ENCODE measurements around the gene RAB28.

RAB28 gene

GRCh38 chr4:13484122-13484748, at the start of gene RAB28:
Gene RAB28 (minus strand): TSS chr4:13484340.
- peak; percentile 99 for DNase-seq (ENCODE audit: low spot score)

- no peak for DNase-seq (ENCODE audit: low spot score)
Measured at GRCh38 chr4:13531625-13531998, 47.5 kb upstream of the RAB28 start.

- DNase-seq (ENCODE audit: low spot score) = no peak
Measured at GRCh38 chr4:13530823-13531624, 46.9 kb upstream of the RAB28 start.

GRCh38 chr4:13529128-13529919, 45.2 kb upstream of the RAB28 start:
- DNase-seq (ENCODE audit: low spot score) = no peak

GRCh38 chr4:13528821-13529127, 44.6 kb upstream of the RAB28 start:
- DNase-seq (ENCODE audit: low spot score) = no peak

GRCh38 chr4:13527981-13528820, 44.1 kb upstream of the RAB28 start:
- DNase-seq (ENCODE audit: low spot score) = no peak

GRCh38 chr4:13527192-13527980, 43.2 kb upstream of the RAB28 start:
- DNase-seq (ENCODE audit: low spot score) = no peak

GRCh38 chr4:13526658-13527057, 42.5 kb upstream of the RAB28 start:
- no peak for DNase-seq (ENCODE audit: low spot score)

- no peak for DNase-seq (ENCODE audit: low spot score)
Measured at GRCh38 chr4:13525606-13526281, 41.6 kb upstream of the RAB28 start.

- DNase-seq (ENCODE audit: low spot score) = no peak
Measured at GRCh38 chr4:13524504-13525243, 40.5 kb upstream of the RAB28 start.

GRCh38 chr4:13523591-13524503, 39.7 kb upstream of the RAB28 start:
- DNase-seq (ENCODE audit: low spot score) = no peak

- no peak for DNase-seq (ENCODE audit: low spot score)
Measured at GRCh38 chr4:13523105-13523477, 39.0 kb upstream of the RAB28 start.

- DNase-seq (ENCODE audit: low spot score) = no peak
Measured at GRCh38 chr4:13522282-13523104, 38.4 kb upstream of the RAB28 start.

- no peak for DNase-seq (ENCODE audit: low spot score)
Measured at GRCh38 chr4:13521047-13521446, 36.9 kb upstream of the RAB28 start.

GRCh38 chr4:13516315-13516860, 32.2 kb upstream of the RAB28 start:
- no peak for DNase-seq (ENCODE audit: low spot score)

GRCh38 chr4:13515268-13515667, 31.1 kb upstream of the RAB28 start:
- no peak for DNase-seq (ENCODE audit: low spot score)

GRCh38 chr4:13514722-13515121, 30.6 kb upstream of the RAB28 start:
- DNase-seq (ENCODE audit: low spot score) = no peak

GRCh38 chr4:13511101-13511500, 27.0 kb upstream of the RAB28 start:
- DNase-seq (ENCODE audit: low spot score) = no peak

Measured in Ammon's horn (tissue), 1 donor.